Cardiac fibroblast (primary cell): ENCODE data around the gene PCDHB7.
"Not testable (repeated sequence)": the region's sequence is repeated elsewhere in the genome, so short reads cannot be mapped to it uniquely, and the experiment has no call there.

Experiments
- DNase-seq, 2 donors: peaks; one replicate each; pipeline versions ENCODE4 v3.0.0 to v3.0.0-alpha.2; 2010; ENCODE audit warnings: low read depth in 2 of 2
- H3K4me3 ChIP-seq, 2 donors: replicated peaks in 1 of 2; 1 replicate in 1 of 2; 2 replicates in 1 of 2; pipeline ENCODE4 v1.5.1; 2011; ENCODE audit warnings: low read depth in 2 of 2, low read length in 2 of 2, mild to moderate bottlenecking in 2 of 2, moderate library complexity in 1 of 2
- TF ChIP-seq, protein P1 (sequence below): IDR thresholded peaks from one replicate; pipeline ENCODE4 v1.5.1; 2011; ENCODE audit warnings: low read depth, mild to moderate bottlenecking, low read length, inconsistent platforms

PCDHB7 gene

DNA sequence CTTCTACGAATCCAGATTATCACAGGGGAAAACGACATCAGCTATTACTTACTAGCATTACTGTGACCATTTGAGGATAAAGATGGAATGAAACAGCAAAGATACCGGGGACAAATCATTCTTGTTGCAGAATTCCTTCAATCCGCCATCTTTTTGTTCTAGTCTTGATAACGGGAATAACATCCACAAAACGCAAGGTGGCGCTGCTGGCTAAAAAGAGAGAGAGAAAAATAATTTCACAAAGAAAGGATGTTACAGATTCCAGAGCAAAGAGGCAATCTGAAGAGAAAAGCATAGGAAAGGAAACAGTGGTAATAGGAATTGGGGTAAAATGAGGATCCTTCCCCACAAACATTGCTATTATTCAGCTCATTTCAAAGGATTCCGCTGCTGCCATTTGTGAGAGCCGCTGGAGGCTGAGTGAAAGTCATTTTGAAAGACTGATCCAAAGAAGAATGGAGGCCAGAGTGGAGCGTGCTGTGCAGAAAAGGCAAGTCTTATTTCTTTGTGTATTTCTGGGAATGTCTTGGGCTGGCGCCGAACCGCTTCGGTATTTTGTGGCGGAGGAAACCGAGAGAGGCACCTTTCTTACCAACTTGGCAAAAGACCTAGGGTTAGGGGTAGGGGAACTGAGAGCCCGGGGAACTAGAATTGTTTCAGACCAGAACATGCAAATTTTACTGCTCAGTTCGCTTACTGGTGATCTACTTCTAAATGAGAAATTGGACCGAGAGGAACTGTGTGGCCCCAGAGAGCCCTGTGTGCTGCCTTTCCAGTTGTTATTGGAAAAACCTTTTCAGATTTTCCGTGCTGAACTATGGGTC is at the start of gene PCDHB7:
Gene PCDHB7, plus strand, starts transcription at position 264 of the 824 bp plus-strand sequence. Its CDS starts 192 bp downstream, at position 456.
- TF ChIP-seq, protein P1, sequence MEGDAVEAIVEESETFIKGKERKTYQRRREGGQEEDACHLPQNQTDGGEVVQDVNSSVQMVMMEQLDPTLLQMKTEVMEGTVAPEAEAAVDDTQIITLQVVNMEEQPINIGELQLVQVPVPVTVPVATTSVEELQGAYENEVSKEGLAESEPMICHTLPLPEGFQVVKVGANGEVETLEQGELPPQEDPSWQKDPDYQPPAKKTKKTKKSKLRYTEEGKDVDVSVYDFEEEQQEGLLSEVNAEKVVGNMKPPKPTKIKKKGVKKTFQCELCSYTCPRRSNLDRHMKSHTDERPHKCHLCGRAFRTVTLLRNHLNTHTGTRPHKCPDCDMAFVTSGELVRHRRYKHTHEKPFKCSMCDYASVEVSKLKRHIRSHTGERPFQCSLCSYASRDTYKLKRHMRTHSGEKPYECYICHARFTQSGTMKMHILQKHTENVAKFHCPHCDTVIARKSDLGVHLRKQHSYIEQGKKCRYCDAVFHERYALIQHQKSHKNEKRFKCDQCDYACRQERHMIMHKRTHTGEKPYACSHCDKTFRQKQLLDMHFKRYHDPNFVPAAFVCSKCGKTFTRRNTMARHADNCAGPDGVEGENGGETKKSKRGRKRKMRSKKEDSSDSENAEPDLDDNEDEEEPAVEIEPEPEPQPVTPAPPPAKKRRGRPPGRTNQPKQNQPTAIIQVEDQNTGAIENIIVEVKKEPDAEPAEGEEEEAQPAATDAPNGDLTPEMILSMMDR: peak; percentile 32
- no peak within 1 kb of the TSS for H3K4me3 ChIP-seq
- DNase-seq: peak; percentile 16 to 45

DNA sequence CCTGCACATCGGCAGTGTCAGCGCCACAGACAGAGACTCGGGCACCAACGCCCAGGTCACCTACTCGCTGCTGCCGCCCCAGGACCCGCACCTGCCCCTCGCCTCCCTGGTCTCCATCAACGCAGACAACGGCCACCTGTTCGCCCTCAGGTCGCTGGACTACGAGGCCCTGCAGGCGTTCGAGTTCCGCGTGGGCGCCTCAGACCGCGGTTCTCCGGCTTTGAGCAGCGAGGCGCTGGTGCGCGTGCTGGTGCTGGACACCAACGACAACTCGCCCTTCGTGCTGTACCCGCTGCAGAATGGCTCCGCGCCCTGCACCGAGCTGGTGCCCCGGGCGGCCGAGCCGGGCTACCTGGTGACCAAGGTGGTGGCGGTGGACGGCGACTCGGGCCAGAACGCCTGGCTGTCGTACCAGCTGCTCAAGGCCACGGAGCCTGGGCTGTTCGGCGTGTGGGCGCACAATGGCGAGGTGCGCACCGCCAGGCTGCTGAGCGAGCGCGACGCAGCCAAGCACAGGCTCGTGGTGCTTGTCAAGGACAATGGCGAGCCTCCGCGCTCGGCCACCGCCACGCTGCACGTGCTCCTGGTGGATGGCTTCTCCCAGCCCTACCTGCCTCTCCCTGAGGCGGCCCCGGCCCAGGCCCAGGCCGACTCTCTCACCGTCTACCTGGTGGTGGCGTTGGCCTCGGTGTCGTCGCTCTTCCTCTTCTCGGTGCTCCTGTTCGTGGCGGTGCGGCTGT is 48.9 kb upstream of the PCDHB7 start:
- H3K4me3 ChIP-seq, DNase-seq: not testable (repeated sequence)

DNA sequence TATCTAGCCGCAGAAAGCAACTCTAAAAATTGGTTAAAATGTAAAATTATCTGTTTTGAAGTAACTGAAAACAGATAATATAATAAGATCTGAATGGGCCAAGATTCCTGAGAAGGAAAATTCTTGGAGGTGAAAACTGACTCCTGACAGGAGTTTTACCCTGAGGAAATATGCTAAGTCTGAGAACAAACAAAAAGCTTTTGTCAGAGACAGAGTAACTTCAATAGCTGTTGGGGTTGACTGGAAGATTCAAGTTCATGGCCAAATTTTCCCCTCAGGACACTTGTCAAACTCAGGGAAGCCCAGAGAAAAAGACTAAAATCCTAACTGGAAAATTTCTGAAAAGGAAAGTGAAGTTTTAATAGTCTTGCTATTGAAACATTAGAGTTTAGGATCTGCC is 45.1 kb upstream of the PCDHB7 start:
- TF ChIP-seq, protein P1: no peak
- no peak overlapping the region for H3K4me3 ChIP-seq
- no peak for DNase-seq

DNA sequence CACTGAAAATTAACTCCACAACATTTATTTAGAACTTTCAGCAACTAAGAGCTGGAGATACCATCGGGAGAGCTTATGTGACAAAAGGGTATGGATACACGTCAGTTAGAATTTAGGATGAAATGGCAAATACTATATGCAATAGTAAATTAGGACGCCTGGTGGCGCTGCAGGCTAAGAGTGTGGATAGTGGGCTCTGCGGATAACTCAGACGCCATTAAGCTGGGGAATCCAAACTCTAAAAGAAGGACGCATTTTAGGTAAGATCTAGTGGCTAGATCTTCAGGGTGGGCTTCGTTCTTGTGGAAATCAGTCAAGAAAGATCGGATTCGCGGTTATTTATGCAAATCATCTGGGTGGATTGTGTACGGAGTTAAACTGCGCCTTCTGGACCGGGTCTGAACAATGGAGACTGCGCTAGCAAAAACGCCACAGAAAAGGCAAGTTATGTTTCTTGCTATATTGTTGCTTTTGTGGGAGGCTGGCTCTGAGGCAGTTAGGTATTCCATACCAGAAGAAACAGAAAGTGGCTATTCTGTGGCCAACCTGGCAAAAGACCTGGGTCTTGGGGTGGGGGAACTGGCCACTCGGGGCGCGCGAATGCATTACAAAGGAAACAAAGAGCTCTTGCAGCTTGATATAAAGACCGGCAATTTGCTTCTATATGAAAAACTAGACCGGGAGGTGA is 37.3 kb upstream of the PCDHB7 start, which contains the start of gene PCDHB5:
Gene PCDHB5, plus strand, starts transcription at position 177 of the 688 bp plus-strand sequence. Its CDS starts 229 bp downstream, at position 406.
- peak; percentile 12 to 29 for DNase-seq
- peak within 1 kb of the TSS; percentile 9 to 22 for H3K4me3 ChIP-seq
- TF ChIP-seq, protein P1: peak; percentile 31

DNA sequence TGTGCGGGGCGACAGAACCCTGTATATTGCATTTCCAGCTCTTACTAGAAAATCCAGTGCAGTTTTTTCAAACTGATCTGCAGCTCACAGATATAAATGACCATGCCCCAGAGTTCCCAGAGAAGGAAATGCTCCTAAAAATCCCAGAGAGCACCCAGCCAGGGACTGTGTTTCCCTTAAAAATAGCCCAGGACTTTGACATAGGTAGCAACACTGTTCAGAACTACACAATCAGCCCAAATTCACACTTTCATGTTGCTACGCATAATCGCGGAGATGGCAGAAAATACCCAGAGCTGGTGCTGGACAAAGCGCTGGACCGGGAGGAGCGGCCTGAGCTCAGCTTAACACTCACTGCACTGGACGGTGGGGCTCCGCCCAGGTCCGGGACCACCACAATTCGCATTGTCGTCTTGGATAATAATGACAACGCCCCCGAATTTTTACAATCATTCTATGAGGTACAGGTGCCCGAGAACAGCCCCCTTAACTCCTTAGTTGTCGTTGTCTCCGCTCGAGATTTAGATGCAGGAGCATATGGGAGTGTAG is 36.7 kb upstream of the PCDHB7 start:
- peak overlapping the region in 1 of 2 donors; percentile 9 for H3K4me3 ChIP-seq
- TF ChIP-seq, protein P1: no peak
- DNase-seq: no peak

DNA sequence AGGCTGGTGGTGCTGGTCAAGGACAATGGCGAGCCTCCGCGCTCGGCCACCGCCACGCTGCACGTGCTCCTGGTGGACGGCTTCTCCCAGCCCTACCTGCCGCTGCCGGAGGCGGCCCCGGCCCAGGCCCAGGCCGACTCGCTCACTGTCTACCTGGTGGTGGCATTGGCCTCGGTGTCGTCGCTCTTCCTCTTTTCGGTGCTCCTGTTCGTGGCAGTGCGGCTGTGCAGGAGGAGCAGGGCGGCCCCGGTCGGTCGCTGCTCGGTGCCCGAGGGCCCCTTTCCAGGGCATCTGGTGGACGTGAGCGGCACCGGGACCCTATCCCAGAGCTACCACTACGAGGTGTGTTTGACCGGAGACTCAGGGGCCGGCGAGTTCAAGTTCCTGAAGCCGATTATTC is 35.1 kb upstream of the PCDHB7 start:
- not testable (repeated sequence) for H3K4me3 ChIP-seq, DNase-seq

DNA sequence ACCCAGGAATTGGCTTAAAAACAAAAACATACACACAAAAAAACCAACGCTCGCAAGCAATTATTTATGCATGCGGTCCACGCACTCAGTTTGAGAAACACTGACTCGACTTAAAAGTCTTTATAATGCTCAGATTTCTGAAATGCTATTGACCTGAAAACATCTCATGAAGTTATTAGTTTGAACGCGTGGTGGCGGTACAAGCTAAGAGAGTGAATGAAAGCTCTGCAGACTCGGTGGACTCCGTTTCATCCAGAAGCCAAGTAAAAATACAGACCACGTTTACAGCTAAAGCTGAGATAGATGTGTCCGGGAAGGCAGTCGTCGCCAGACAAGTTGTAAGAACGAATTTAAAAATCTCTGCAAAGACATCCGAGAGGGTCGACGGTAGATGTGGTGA is 22.6 kb upstream of the PCDHB7 start, which contains the start of gene PCDHB6:
Gene PCDHB6, plus strand, starts transcription at position 246 of the 400 bp plus-strand sequence. CDS start 201 bp downstream, outside the sequence.
- TF ChIP-seq, protein P1: peak; percentile 14
- H3K4me3 ChIP-seq: no peak within 1 kb of the TSS
- peak; percentile 3 to 27 for DNase-seq
